GM23338 (cell line): Measurements from ENCODE around the gene PLD1. TPM values are rescaled to one million over a fixed set of nuclear protein-coding genes. Genes with fewer than 3 reads are reported as not detected.

ENCODE experiments used
- ATAC-seq: fragments of 200-7000 bp; cut with Tn5 transposase; 3 replicates; pipeline ENCODE4 v1.9.1; 2020
- DNase-seq: peaks from one replicate; pipeline ENCODE4 v3.0.0-alpha.2; 2015; ENCODE audit warnings: low spot score
- H2AFZ ChIP-seq: fragments of 200-600 bp; sonication (generic); 2 replicates; pipeline ENCODE4 v1.8.0; 2016; ENCODE audit warnings: antibody characterized with exemption, mild to moderate bottlenecking, moderate library complexity
- H3F3A ChIP-seq: fragments of 200-600 bp; sonication (generic); replicated peaks from 2 replicates; pipeline ENCODE4 v1.8.0; 2017; ENCODE audit warnings: antibody characterized with exemption, mixed run types, low read depth
- H3K27ac ChIP-seq: fragments of 200-600 bp; sonication (generic); 2 replicates; pipeline ENCODE4 v1.6.1; 2016; ENCODE audit warnings: low read depth
- H3K27me3 ChIP-seq: fragments of 200-600 bp; sonication (generic); 2 replicates; pipeline ENCODE4 v1.8.0; 2016; ENCODE audit warnings: mild to moderate bottlenecking, mixed run types, moderate library complexity; ENCODE audit not compliant: insufficient read depth
- H3K36me3 ChIP-seq: fragments of 200-600 bp; sonication (generic); 2 replicates; pipeline ENCODE4 v1.8.0; 2016; ENCODE audit warnings: mild to moderate bottlenecking; ENCODE audit not compliant: insufficient read depth
- H3K4me1 ChIP-seq: fragments of 200-600 bp; sonication (generic); 2 replicates; pipeline ENCODE4 v1.8.0; 2016; ENCODE audit warnings: mild to moderate bottlenecking, moderate library complexity; ENCODE audit not compliant: insufficient read depth
- H3K4me2 ChIP-seq: fragments of 200-600 bp; sonication (generic); 2 replicates; pipeline ENCODE4 v1.7.1; 2017; ENCODE audit warnings: mixed run types
- H3K4me3 ChIP-seq: fragments of 200-600 bp; sonication (generic); 2 replicates; pipeline ENCODE4 v1.6.1; 2016; ENCODE audit warnings: mixed run types
- H3K79me2 ChIP-seq: fragments of 200-600 bp; sonication (generic); replicated peaks from 2 replicates; pipeline ENCODE4 v1.8.0; 2017; ENCODE audit warnings: mild to moderate bottlenecking; ENCODE audit not compliant: insufficient read depth
- H3K9me2 ChIP-seq: fragments of 200-600 bp; sonication (generic); 2 replicates; pipeline ENCODE4 v1.8.0; 2017; ENCODE audit not compliant: insufficient read depth
- H4K20me1 ChIP-seq: fragments of 200-600 bp; sonication (generic); replicated peaks from 2 replicates; pipeline ENCODE4 v1.8.0; 2017; ENCODE audit warnings: mild to moderate bottlenecking; ENCODE audit not compliant: insufficient read depth
- H3K27ac Mint-ChIP-seq: 2 replicates; pipeline ENCODE4 v1.8.0; 2020; ENCODE audit warnings: inconsistent platforms, mild to moderate bottlenecking, moderate library complexity, mixed read lengths
- H3K27me3 Mint-ChIP-seq: 3 replicates; pipeline ENCODE4 v1.8.0; 2022; ENCODE audit warnings: low read depth, mild to moderate bottlenecking, moderate library complexity, mixed read lengths, inconsistent platforms; ENCODE audit not compliant: insufficient read depth, poor library complexity
- H3K36me3 Mint-ChIP-seq: 3 replicates; pipeline ENCODE4 v1.8.0; 2021; ENCODE audit warnings: low read depth, mild to moderate bottlenecking, inconsistent platforms, moderate library complexity, mixed read lengths
- H3K4me1 Mint-ChIP-seq: 3 replicates; pipeline ENCODE4 v1.8.0; 2020; ENCODE audit warnings: mild to moderate bottlenecking, inconsistent platforms, mixed read lengths
- H3K4me3 Mint-ChIP-seq: 3 replicates; pipeline ENCODE4 v1.8.0; 2021; ENCODE audit warnings: moderate library complexity, mild to moderate bottlenecking, inconsistent platforms, mixed read lengths
- H3K9me3 Mint-ChIP-seq: 3 replicates; pipeline ENCODE4 v1.8.0; 2020; ENCODE audit warnings: moderate library complexity, mild to moderate bottlenecking, inconsistent platforms, mixed read lengths
- CREB1 ChIP-seq: fragments of 250-450 bp; sonication (Bioruptor Pico); IDR thresholded peaks from 2 replicates; pipeline ENCODE4 v1.5.0; 2020; ENCODE audit warnings: low read depth, mild to moderate bottlenecking, moderate library complexity
- CTCF ChIP-seq, 2 experiments: fragments of 200-600 bp in 1 of 2; sonication (generic) in 1 of 2; conservative IDR thresholded peaks; 2 replicates each; pipeline versions ENCODE4 v1.5.1 to v1.6.1; 2016 to 2017; ENCODE audit warnings: antibody characterized with exemption in 2 of 2, low read depth in 2 of 2, mild to moderate bottlenecking in 2 of 2, moderate library complexity in 1 of 2
- EZH2 ChIP-seq: fragments of 200-600 bp; sonication (generic); IDR thresholded peaks from one replicate; pipeline ENCODE4 v1.8.0; 2017; ENCODE audit warnings: antibody characterized with exemption, mild to moderate bottlenecking, low read depth; ENCODE audit not compliant: unreplicated experiment
- EZH2phosphoT487 ChIP-seq: fragments of 200-600 bp; sonication (generic); IDR thresholded peaks from one replicate; pipeline ENCODE4 v1.8.1; 2018; ENCODE audit warnings: antibody characterized with exemption; ENCODE audit not compliant: unreplicated experiment
- NANOG ChIP-seq: IDR thresholded peaks from 2 replicates; pipeline ENCODE4 v1.6.1; 2016; ENCODE audit warnings: antibody characterized with exemption, borderline replicate concordance
- POLR2AphosphoS5 ChIP-seq: IDR thresholded peaks from 2 replicates; pipeline ENCODE4 v1.6.1; 2016; ENCODE audit warnings: antibody characterized with exemption, low read depth
- ZNF114 ChIP-seq: fragments of 250-450 bp; sonication (Bioruptor Pico); IDR thresholded peaks from 2 replicates; pipeline ENCODE4 v1.5.0; 2020; ENCODE audit warnings: mild to moderate bottlenecking, moderate library complexity
- ZNF331 ChIP-seq: fragments of 250-450 bp; sonication (Bioruptor Pico); IDR thresholded peaks from 2 replicates; pipeline ENCODE4 v1.5.0; 2020; ENCODE audit warnings: low read depth, mild to moderate bottlenecking, moderate library complexity
- ZNF462 ChIP-seq: fragments of 250-450 bp; sonication (Bioruptor Pico); IDR thresholded peaks from 2 replicates; pipeline ENCODE4 v1.5.0; 2020; ENCODE audit warnings: mild to moderate bottlenecking, moderate library complexity
- polyA plus RNA-seq: library from polyadenylated mRNA; unstranded; fragments of >200 nt; fragmentation: Nextera tagmentation; extraction: Ambion mirVana; gene quantifications from 2 replicates; pipeline ENCODE4 v1.2.1, GENCODE V29; 2016
- total RNA-seq: library from RNA; depleted of rRNA; stranded (reverse); fragments of >200 nt; shearing (Covaris generic); gene quantifications from 2 replicates; pipeline ENCODE4 v1.2.3, GENCODE V29; 2014

Gene PLD1
- total and polyA plus RNA-seq, 2 experiments from 2014 or later = 1.4 to 2.2 TPM

GRCh38 chr3:171687581-171687980, 122.7 kb downstream of the PLD1 start:
- no peaks in the 10 kb centered on the region for H3K36me3 Mint-ChIP-seq
- Histone ChIP-seq H3K4me3 (no peak overlapping the region), H3K27me3 (no peaks in the 10 kb centered on the region), H3K79me2 (no peaks in the 10 kb centered on the region), H2AFZ (no peak overlapping the region), H3K4me2 (no peak overlapping the region), H3K4me1 (no peaks in the 10 kb centered on the region), H3F3A (no peaks in the 10 kb centered on the region), H3K27ac (no peak overlapping the region), H3K9me2 (no peaks in the 10 kb centered on the region), H4K20me1 (no peaks in the 10 kb centered on the region), H3K36me3 (no peaks in the 10 kb centered on the region)
- H3K4me3 Mint-ChIP-seq = no peak overlapping the region
- no peaks in the 10 kb centered on the region for H3K4me1 Mint-ChIP-seq
- ATAC-seq (no peak), DNase-seq (no peak)
- H3K27me3 Mint-ChIP-seq = no peaks in the 10 kb centered on the region
- no peaks in the 10 kb centered on the region for H3K9me3 Mint-ChIP-seq
- H3K27ac Mint-ChIP-seq = no peak overlapping the region
- TF ChIP-seq EZH2 (no peak), ZNF331 (CRISPR knock-in tag) (no peak)

GRCh38 chr3:171687064-171687463, 123.2 kb downstream of the PLD1 start:
- Mint-ChIP-seq H3K9me3 (no peaks in the 10 kb centered on the region), H3K4me1 (no peaks in the 10 kb centered on the region), H3K36me3 (no peaks in the 10 kb centered on the region), H3K27me3 (no peaks in the 10 kb centered on the region), H3K27ac (no peak overlapping the region), H3K4me3 (no peak overlapping the region)
- Histone ChIP-seq H2AFZ (no peak overlapping the region), H3K4me2 (no peak overlapping the region), H3K36me3 (no peaks in the 10 kb centered on the region), H4K20me1 (no peaks in the 10 kb centered on the region), H3K4me1 (no peaks in the 10 kb centered on the region), H3K9me2 (no peaks in the 10 kb centered on the region), H3K27me3 (no peaks in the 10 kb centered on the region), H3K79me2 (no peaks in the 10 kb centered on the region), H3F3A (no peaks in the 10 kb centered on the region), H3K27ac (no peak overlapping the region), H3K4me3 (no peak overlapping the region)
- DNase-seq = no peak
- no peak for TF ChIP-seq EZH2phosphoT487
- ATAC-seq = no peak

GRCh38 chr3:171685116-171685895, 125.0 kb downstream of the PLD1 start:
- H3K27ac ChIP-seq = no peak overlapping the region
- no peak overlapping the region for H2AFZ ChIP-seq
- no peaks in the 10 kb centered on the region for H3K4me1 ChIP-seq
- H3K36me3 Mint-ChIP-seq = no peaks in the 10 kb centered on the region
- no peak overlapping the region for H3K4me3 ChIP-seq
- no peak overlapping the region for H3K4me3 Mint-ChIP-seq
- no peak for ATAC-seq
- H4K20me1 ChIP-seq = no peaks in the 10 kb centered on the region
- no peaks in the 10 kb centered on the region for H3K9me2 ChIP-seq
- DNase-seq = no peak
- no peaks in the 10 kb centered on the region for H3K4me1 Mint-ChIP-seq
- H3K27me3 ChIP-seq = no peaks in the 10 kb centered on the region
- no peaks in the 10 kb centered on the region for H3K9me3 Mint-ChIP-seq
- no peaks in the 10 kb centered on the region for H3K36me3 ChIP-seq
- no peaks in the 10 kb centered on the region for H3K79me2 ChIP-seq
- H3K27ac Mint-ChIP-seq = no peak overlapping the region
- no peak overlapping the region for H3K4me2 ChIP-seq
- no peaks in the 10 kb centered on the region for H3F3A ChIP-seq
- H3K27me3 Mint-ChIP-seq = no peaks in the 10 kb centered on the region
- TF ChIP-seq POLR2AphosphoS5 (no peak), ZNF462 (CRISPR knock-in tag) (no peak), ZNF114 (no peak), CREB1 (no peak), NANOG (no peak), CTCF (conservative IDR thresholded peaks at IDR 0.05; ENCODE audit: low read depth in 2 of 2) (no peak), ZNF331 (CRISPR knock-in tag) (no peak)
